ENCODE data around the gene MOB1A.
A peak's percentile ranks its signal among the peaks of the same experiment; 100 is the strongest.

The MOB1A gene

DNA sequence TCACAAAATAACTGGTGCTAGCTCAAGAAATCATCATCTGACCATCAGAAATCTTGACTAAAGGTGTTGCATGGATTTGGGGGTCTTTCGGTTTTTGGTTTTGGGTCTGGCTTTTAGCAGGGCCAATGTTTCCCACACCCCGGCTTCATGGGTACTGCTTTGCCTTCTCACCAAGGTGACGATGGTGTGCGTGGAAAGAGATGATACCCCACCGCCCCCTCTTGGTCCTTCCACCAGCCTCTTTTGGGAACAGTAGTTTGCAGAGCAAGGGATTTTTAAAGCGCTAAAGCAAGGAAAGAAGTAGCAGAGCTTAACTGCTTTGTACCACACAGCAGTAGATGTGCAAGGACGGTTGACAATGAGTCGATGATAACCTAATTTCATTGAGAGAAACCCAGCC is 73.3 kb downstream of the MOB1A start:
- in situ Hi-C loops (cut with HindIII; ENCODE audit: low sequenced_read_pairs): no loop called here
- no peak for DNase-seq (ENCODE audit: low read depth, low spot score)
- TF ChIP-seq, protein P1, sequence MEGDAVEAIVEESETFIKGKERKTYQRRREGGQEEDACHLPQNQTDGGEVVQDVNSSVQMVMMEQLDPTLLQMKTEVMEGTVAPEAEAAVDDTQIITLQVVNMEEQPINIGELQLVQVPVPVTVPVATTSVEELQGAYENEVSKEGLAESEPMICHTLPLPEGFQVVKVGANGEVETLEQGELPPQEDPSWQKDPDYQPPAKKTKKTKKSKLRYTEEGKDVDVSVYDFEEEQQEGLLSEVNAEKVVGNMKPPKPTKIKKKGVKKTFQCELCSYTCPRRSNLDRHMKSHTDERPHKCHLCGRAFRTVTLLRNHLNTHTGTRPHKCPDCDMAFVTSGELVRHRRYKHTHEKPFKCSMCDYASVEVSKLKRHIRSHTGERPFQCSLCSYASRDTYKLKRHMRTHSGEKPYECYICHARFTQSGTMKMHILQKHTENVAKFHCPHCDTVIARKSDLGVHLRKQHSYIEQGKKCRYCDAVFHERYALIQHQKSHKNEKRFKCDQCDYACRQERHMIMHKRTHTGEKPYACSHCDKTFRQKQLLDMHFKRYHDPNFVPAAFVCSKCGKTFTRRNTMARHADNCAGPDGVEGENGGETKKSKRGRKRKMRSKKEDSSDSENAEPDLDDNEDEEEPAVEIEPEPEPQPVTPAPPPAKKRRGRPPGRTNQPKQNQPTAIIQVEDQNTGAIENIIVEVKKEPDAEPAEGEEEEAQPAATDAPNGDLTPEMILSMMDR (IDR thresholded peaks at IDR 0.05; ENCODE audit: low read depth, low read length): no peak
- H3K4me3 ChIP-seq (ENCODE audit: low read depth, low read length): no peak overlapping the region

- TF ChIP-seq, protein P1 (IDR thresholded peaks at IDR 0.05; ENCODE audit: low read depth, low read length): peak; percentile 21
- no peak overlapping the region for H3K4me3 ChIP-seq (ENCODE audit: low read depth, low read length)
- DNase-seq (ENCODE audit: low read depth, low spot score): peak; percentile 17
- in situ Hi-C loops (cut with HindIII; ENCODE audit: low sequenced_read_pairs): no loop called here
Measured at GRCh38 chr2:74104839-74105238, 73.8 kb downstream of the MOB1A start.

GRCh38 chr2:74103763-74104162 is 74.9 kb downstream of the MOB1A start:
- TF ChIP-seq, protein P1 (IDR thresholded peaks at IDR 0.05; ENCODE audit: low read depth, low read length): no peak
- no peak for DNase-seq (ENCODE audit: low read depth, low spot score)
- in situ Hi-C loops (cut with HindIII; ENCODE audit: low sequenced_read_pairs): no loop called here
- no peak overlapping the region for H3K4me3 ChIP-seq (ENCODE audit: low read depth, low read length)
